NCI-H2107 (cell line): ENCODE measurements around the gene DDC.
"Not testable (repeated sequence)": the region's sequence is repeated elsewhere in the genome, so short reads cannot be mapped to it uniquely, and the experiment has no call there.

Experiments
- DNase-seq: peaks from one replicate; lab custom pipeline; 2025; lab: John Stamatoyannopoulos, UW

The DDC gene

DNA sequence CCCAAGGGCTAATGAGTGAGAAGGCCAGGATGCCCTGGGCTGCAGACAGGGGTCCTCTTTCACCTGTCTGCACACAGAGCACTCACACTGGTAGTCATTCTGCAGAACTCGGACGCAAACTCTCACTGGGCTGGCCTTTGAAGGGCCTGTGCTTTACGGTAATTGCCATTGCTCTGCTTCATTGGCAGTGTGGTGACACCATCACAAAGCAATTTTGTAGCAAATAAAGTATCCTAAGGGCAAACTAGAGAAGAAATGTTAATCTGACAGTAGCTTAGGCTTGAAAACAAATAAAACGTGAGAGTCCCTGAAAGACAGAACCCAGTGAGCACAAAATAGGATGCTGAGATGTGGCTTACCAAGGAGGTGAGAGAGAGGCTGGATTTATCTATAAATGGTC is 84.4 kb downstream of the DDC start:
- no peak for DNase-seq

GRCh38 chr7:50479743-50480517 is 85.3 kb downstream of the DDC start:
- DNase-seq: no peak

DNA sequence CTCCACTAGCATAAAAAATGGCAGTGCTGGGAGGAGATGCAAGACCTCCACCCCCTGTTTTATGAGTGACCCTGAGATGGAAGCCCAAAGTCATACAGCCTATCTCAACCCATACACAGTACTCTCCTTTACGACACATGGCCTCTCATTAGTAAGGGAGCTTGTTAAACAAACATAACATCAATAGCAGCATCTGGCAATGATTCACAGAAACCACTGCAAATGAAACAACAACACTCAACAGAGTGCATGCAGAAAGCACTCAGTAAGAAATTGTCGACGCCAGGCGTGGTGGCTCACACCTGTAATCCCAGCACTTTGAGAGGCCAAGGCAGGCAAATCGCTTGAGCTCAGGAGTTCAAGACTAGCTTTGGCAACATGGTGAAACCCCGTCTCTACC is 87.6 kb downstream of the DDC start:
- DNase-seq: no peak

DNA sequence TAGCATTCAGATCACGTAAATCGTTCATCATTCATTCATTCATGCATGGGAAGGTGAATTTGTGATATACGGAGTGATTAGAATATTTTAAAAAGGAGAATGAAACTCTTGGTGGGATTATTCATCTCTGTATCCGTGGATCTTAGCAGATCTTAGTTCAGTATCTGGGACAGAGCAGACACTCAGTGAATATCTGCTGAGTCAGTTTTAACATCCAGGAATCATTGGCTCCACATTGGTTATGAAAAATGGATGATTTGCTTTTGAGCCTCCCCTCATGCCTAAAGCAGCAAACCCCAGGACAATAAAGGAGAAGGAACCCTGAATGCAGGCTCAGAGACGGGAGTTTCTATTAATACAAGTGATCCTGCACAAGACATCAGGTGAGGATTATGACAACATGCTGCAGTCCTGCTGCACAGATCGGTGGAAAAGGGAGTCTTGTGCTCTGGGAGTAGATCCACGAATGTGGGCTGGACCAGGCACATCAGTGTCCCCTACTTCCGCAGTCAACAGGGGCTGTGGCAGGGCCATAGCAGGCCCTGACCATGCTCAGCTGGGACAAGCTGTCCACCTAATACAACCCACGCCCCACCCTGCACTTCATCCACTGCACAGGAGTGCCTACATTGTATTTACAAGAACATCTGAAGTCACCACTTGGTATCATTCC is 88.1 kb downstream of the DDC start:
- no peak for DNase-seq

DNA sequence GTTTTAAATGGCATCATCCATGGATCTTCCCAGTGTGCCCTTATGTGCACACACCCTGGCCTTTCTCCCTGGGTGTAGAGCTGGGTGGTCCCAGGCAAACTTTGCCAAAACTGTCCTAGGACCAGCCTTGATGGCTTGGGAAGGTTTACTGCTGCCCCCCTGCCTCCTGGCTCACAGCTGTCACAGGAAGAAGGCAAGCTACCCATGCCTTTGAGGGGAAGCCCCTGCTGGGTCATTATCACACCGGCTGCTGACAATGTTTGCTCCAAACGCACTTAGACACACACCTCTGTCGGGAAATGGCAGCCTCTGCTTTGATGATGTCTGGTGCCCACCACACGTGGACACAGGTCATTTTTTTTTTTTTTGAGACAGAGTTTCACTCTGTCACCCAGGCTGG is 89.9 kb downstream of the DDC start:
- no peak for DNase-seq

DNA sequence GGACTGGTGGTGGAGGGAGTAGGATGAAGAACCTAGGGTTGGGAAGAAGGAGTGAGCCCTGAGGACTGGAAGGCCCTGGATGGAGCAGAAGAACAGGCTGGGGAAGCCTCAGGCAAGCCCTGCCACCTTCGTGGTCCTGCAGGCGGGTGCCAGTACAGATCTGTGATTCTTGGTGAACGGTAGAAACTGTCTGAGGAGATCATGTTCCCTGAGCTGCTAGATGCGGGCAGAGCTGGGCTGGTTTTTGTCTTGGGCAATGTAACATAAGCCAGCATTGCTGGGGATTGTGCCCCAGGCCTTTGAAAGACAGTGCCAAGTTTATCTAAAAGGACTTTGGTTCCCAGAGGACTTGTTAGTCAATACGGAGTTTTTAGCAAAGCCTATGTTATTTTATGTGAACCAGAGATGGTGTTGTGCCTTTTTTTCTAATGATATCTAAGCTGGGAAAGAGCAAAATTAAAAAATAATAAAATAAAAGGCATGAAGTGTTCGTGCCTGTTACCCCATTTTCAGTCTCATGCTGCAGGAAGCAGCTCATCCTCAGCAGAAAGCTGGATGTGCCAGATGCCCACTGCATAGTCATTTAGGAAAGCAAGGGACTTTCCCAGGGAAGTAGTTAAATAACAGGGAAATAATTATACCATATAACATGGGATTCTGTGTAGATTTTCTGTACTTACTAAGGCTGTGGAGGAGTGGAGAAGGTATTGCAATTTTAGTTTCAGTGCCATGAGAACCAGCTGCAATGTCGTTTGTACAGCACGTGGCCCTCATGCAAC is 90.6 kb downstream of the DDC start:
- no peak for DNase-seq

- DNase-seq: no peak
Observed at GRCh38 chr7:50473531-50473930, 91.7 kb downstream of the DDC start.

DNA sequence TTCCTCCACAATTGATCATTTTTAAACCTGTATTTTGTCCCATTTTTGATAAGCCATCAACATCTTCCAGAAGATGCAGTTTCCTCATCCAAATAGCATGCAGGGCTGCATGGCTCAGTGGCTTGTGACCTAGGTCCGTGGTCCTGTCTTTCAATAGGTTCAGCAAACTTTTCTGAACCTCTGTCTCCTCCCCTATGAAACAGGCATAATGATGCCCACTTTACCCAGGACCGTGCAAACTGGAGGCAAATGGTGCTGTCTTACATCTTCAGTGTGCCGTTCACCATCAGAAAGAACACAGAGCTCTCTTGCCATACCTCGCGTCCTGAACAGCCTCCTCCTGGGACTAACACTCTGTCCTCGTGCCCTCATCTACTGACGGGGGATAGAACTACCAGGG is 92.8 kb downstream of the DDC start:
- DNase-seq: no peak

DNA sequence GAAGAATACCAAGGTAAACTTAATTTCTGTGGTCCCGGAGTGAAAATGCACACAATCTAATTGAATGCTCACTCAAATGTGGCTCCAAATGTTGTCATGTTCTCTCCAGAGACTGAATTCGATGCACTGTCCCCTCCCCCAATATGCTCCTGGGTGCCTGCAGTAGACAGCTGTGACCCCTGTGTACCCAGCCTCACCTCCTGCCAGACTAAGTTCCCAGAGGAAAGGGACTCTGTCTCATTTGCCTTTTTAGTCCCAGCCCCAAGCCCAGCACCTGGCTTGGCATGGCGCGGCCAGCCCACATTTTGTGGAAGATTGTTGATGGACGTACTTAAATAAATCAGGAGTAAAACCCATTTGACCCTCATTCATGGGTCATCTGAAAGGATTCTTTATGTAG is 93.2 kb downstream of the DDC start:
- no peak for DNase-seq

- DNase-seq: peak; percentile 18
Observed at GRCh38 chr7:50470250-50471163, 94.7 kb downstream of the DDC start.

GRCh38 chr7:50469181-50469580 is 96.0 kb downstream of the DDC start:
- DNase-seq: no peak

- peak; percentile 76 for DNase-seq
Observed at GRCh38 chr7:50467817-50468610, 97.2 kb downstream of the DDC start.

- no peak for DNase-seq
Observed at GRCh38 chr7:50466815-50467585, 98.2 kb downstream of the DDC start.

GRCh38 chr7:50463035-50463434 is 102.2 kb downstream of the DDC start:
- no peak for DNase-seq

DNA sequence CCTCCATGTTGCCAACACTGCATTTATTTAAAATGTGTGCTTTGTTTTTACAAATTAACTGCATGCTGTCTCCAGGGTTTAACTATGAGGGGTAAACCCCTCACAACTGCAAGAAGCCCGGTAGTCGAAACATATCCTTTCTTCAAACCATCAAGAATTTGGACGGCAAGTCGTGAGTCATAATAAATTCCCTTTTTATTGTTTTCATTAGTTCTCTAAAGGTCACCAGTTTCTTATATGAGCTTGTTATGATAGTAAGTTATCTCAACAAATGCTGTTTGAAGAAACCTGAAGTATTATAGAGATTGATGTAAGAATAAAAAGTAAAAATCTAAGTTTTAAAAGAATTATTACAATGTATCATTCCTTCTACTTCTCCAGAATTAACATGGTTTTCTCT is 102.8 kb downstream of the DDC start:
- no peak for DNase-seq

DNA sequence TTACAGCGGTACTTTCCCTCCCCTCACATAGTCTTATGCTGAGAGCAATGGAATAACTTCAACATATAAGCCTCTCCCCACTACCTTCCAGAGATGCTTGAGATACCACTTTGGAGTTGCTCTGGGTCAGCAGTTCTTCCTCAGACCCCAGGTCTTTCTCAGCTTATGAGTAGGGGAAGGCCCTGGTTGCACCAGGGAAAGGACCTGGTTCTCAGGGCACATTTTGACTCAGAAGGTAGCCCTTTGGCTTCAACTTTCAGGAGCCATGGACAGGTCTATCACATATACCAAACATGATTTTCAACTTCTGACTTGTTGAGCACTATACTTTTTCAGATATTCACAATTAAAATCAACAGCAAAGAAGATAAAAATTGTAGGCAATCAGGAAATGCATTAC is 103.5 kb downstream of the DDC start:
- DNase-seq: no peak

DNA sequence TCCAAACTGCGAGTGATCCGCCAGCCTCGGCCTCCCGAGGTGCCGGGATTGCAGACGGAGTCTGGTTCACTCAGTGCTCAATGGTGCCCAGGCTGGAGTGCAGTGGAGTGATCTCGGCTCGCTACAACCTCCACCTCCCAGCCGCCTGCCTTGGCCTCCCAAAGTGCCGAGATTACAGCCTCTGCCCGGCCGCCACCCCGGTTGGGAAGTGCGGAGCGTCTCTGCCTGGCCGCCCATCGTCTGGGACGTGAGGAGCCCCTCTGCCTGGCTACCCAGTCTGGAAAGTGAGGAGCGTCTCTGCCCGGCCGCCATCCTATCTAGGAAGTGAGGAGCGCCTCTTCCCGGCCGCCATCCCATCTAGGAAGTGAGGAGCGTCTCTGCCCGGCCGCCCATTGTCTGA is 106.0 kb downstream of the DDC start:
- not testable (repeated sequence) for DNase-seq

- not testable (repeated sequence) for DNase-seq
Observed at GRCh38 chr7:50458651-50459050, 106.6 kb downstream of the DDC start.

GRCh38 chr7:50456371-50457123 is 108.7 kb downstream of the DDC start:
- DNase-seq: no peak

DNA sequence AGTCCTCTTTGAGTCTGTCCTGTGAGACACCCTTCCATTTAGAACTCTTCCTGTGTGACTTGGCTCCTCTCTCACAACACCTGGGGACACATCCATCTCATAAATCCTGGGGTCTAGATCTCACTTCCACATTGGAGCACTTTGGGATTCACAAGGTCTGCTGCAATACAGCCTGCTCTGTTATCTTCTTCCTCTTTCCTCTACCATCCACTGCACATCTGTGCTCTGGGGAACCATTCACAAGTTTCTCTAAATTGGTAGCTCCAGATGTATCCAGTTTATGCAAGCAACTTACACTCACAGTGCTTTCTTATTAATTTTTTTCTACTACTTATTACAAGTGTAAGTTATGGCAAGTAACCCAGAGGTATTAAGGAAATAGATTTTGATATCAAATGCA is 109.5 kb downstream of the DDC start:
- no peak for DNase-seq
